HepG2 (cell line): ENCODE results near the gene MORN5.

Experiments used
- EP300 ChIP-seq, 3 experiments: sonication (generic) in 1 of 3; formaldehyde crosslinking in 1 of 3; IDR thresholded peaks; 2 replicates each; pipeline versions ENCODE4 v1.5.1 to v1.6.1; 2011 to 2020; ENCODE audit warnings: low read depth in 2 of 3, low read length in 2 of 3, borderline replicate concordance in 1 of 3, improper control_type of control experiment in 1 of 3, mild to moderate bottlenecking in 1 of 3, missing genetic modification reagents in 1 of 3, moderate library complexity in 1 of 3
- GPN1 ChIP-seq: sonication (generic); formaldehyde crosslinking; IDR thresholded peaks from 2 replicates; pipeline ENCODE4 v1.5.1; 2020; ENCODE audit warnings: missing genetic modification reagents, borderline replicate concordance
- GZF1 ChIP-seq: sonication (generic); formaldehyde crosslinking; IDR thresholded peaks from 2 replicates; pipeline ENCODE4 v1.5.1; 2020; ENCODE audit warnings: mild to moderate bottlenecking, missing genetic modification reagents
- HOMEZ ChIP-seq: IDR thresholded peaks from 2 replicates; pipeline ENCODE4 v1.6.1; 2016; ENCODE audit warnings: low read depth
- NFYB ChIP-seq: sonication (generic); formaldehyde crosslinking; IDR thresholded peaks from 2 replicates; pipeline ENCODE4 v1.4.0; 2020; ENCODE audit warnings: missing genetic modification reagents
- REST ChIP-seq, 2 experiments: IDR thresholded peaks; 2 replicates each; pipeline ENCODE4 v1.6.1; 2011 to 2012; ENCODE audit warnings: low read length in 2 of 2, borderline replicate concordance in 1 of 2, low read depth in 1 of 2, mild to moderate bottlenecking in 1 of 2, moderate library complexity in 1 of 2
- YY1 ChIP-seq: IDR thresholded peaks from 2 replicates; pipeline ENCODE4 v1.6.1; 2011; ENCODE audit warnings: low read length, low read depth, moderate library complexity, mild to moderate bottlenecking; ENCODE audit not compliant: insufficient read depth, insufficient replicate concordance
- ZNF652 ChIP-seq: IDR thresholded peaks from 2 replicates; pipeline ENCODE4 v1.6.1; 2016; ENCODE audit warnings: low read depth, borderline replicate concordance
- TF ChIP-seq, protein P1 (sequence below): sonication (generic); formaldehyde crosslinking; IDR thresholded peaks from 2 replicates; pipeline ENCODE4 v1.5.1; 2020; ENCODE audit warnings: mild to moderate bottlenecking, missing genetic modification reagents, borderline replicate concordance
- TF ChIP-seq, protein P2 (sequence below): sonication (generic); formaldehyde crosslinking; IDR thresholded peaks from 2 replicates; pipeline ENCODE4 v1.9.0; 2021; ENCODE audit warnings: missing genetic modification reagents, mild to moderate bottlenecking, borderline replicate concordance

DNA sequence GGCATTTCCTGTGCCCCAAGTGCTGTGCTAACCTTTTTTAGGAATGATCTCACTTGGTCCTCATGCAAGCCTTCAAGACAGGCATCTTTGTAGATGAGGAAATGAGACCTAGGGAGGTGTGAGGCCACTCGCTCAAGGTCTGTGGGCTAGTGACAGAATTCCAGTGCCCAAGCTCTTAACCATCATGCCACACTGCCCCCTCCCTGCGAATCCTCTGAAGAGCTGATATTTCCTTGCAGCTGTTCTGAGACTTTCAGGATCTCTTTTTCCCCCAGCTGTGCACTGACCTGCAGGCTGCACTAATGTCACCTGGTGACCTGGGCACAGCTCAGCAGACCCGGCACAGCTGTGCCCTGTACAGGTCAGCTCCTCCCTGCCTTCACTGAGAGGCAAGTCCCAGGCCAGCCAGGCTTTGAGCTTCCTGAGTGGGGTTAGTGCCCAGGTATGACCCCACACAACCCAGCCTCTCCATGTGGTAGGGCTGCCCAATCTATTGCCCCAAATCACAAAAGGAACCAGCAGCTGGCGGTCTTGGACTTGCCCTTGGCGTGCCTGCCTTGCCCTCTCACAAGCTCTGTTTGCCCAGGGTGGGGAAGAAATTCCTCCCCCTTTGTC, 32.7 kb downstream of the MORN5 start:
- TF ChIP-seq, protein P1, sequence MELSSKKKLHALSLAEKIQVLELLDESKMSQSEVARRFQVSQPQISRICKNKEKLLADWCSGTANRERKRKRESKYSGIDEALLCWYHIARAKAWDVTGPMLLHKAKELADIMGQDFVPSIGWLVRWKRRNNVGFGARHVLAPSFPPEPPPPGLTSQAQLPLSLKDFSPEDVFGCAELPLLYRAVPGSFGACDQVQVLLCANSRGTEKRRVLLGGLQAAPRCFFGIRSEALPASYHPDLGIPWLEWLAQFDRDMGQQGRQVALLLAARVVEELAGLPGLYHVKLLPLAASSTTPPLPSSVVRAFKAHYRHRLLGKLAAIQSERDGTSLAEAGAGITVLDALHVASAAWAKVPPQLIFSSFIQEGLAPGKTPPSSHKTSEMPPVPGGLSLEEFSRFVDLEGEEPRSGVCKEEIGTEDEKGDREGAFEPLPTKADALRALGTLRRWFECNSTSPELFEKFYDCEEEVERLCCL (CRISPR knock-in tag): no peak
- TF ChIP-seq EP300 (IDR thresholded peaks at IDR 0.05; ENCODE audit: low read depth in 2 of 2, low read length in 2 of 2): no peak
- TF ChIP-seq EP300 (CRISPR knock-in tag; IDR thresholded peaks at IDR 0.05; ENCODE audit: borderline replicate concordance): no peak
- TF ChIP-seq REST (IDR thresholded peaks at IDR 0.05; ENCODE audit: borderline replicate concordance in 1 of 2, low read depth in 1 of 2, low read length in 2 of 2): no peak
- TF ChIP-seq HOMEZ: no peak
- TF ChIP-seq GPN1: no peak
- no peak for TF ChIP-seq YY1
- no peak for TF ChIP-seq NFYB
- no peak for TF ChIP-seq GZF1 (CRISPR knock-in tag)
- TF ChIP-seq ZNF652 (CRISPR knock-in tag): no peak
- TF ChIP-seq, protein P2, sequence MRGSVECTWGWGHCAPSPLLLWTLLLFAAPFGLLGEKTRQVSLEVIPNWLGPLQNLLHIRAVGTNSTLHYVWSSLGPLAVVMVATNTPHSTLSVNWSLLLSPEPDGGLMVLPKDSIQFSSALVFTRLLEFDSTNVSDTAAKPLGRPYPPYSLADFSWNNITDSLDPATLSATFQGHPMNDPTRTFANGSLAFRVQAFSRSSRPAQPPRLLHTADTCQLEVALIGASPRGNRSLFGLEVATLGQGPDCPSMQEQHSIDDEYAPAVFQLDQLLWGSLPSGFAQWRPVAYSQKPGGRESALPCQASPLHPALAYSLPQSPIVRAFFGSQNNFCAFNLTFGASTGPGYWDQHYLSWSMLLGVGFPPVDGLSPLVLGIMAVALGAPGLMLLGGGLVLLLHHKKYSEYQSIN (CRISPR knock-in tag): no peak
